Measurements from ENCODE around the gene FXYD6.
"Not testable (repeated sequence)": the region's sequence is repeated elsewhere in the genome, so short reads cannot be mapped to it uniquely, and the experiment has no call there.

DNA sequence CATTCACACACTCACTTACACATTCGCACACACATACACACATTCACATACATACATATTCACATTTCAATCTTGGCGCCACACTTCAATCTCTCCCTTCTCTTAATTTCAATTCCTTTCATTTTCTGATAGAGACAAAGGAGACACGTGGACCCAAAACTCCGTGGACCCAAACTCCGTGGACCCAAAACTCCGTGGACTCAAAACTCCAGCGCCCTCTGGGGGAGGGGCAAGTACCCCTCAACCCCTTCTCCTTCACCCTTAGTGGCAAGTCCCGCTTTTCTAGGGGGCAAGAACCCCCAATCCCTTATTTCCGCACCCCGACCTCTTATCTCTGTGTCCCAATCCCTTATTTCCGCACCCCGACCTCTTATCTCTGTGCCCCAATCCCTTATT lies 66.4 kb downstream of the FXYD6 start:
- not testable (repeated sequence) for TF ChIP-seq EZH2 (optimal IDR thresholded peaks at IDR 0.05; ENCODE audit: low read depth, low read length)
- TF ChIP-seq, protein P1, sequence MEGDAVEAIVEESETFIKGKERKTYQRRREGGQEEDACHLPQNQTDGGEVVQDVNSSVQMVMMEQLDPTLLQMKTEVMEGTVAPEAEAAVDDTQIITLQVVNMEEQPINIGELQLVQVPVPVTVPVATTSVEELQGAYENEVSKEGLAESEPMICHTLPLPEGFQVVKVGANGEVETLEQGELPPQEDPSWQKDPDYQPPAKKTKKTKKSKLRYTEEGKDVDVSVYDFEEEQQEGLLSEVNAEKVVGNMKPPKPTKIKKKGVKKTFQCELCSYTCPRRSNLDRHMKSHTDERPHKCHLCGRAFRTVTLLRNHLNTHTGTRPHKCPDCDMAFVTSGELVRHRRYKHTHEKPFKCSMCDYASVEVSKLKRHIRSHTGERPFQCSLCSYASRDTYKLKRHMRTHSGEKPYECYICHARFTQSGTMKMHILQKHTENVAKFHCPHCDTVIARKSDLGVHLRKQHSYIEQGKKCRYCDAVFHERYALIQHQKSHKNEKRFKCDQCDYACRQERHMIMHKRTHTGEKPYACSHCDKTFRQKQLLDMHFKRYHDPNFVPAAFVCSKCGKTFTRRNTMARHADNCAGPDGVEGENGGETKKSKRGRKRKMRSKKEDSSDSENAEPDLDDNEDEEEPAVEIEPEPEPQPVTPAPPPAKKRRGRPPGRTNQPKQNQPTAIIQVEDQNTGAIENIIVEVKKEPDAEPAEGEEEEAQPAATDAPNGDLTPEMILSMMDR (IDR thresholded peaks at IDR 0.05; ENCODE audit: low read length): not testable (repeated sequence)
